BJ (cell line): ENCODE measurements around the gene NOX5. TPM values are rescaled to one million over a fixed set of nuclear protein-coding genes. Genes with fewer than 3 reads are reported as not detected.

ENCODE experiments used
- CTCF ChIA-PET: fragments of 350-600 bp; formaldehyde crosslinking; extraction: SDS; loops from one replicate; lab custom pipeline; 2021; ENCODE audit warnings: antibody characterized with exemption, inconsistent platforms; lab: Yijun Ruan, JAX
- POLR2A ChIA-PET: fragments of 300-600 bp; sonication (Branson Sonifier 250); formaldehyde crosslinking; extraction: SDS; loops from one replicate; lab custom pipeline; 2021; ENCODE audit warnings: antibody characterized with exemption; lab: Charles Lee
- DNase-seq: peaks from one replicate; pipeline ENCODE4 v3.0.0-alpha.2; 2011; ENCODE audit warnings: low read depth
- H3K27me3 ChIP-seq: 2 replicates; pipeline ENCODE4 v1.6.0; 2011; ENCODE audit warnings: low read length; ENCODE audit not compliant: control insufficient read depth, insufficient read depth
- H3K36me3 ChIP-seq: 2 replicates; pipeline ENCODE4 v1.5.1; 2011; ENCODE audit warnings: low read length; ENCODE audit not compliant: control insufficient read depth, insufficient read depth
- H3K4me3 ChIP-seq: 2 replicates; pipeline ENCODE4 v1.5.1; 2011; ENCODE audit warnings: low read depth, mild to moderate bottlenecking, control low read depth, low read length
- polyA plus RNA-seq: library from polyadenylated mRNA; depleted of rRNA; stranded (reverse); fragments of >200 nt; gene quantifications from 2 replicates; pipeline ENCODE4 v1.2.3, GENCODE V29; 2011
- TF ChIP-seq, protein P1 (sequence below): IDR thresholded peaks from 2 replicates; pipeline ENCODE4 v1.5.1; 2011; ENCODE audit warnings: low read depth, mild to moderate bottlenecking, control low read depth, inconsistent platforms, low read length, moderate library complexity; ENCODE audit not compliant: insufficient read depth

NOX5 gene
- polyA plus RNA-seq, 1 experiment, result 0.86 TPM

DNA sequence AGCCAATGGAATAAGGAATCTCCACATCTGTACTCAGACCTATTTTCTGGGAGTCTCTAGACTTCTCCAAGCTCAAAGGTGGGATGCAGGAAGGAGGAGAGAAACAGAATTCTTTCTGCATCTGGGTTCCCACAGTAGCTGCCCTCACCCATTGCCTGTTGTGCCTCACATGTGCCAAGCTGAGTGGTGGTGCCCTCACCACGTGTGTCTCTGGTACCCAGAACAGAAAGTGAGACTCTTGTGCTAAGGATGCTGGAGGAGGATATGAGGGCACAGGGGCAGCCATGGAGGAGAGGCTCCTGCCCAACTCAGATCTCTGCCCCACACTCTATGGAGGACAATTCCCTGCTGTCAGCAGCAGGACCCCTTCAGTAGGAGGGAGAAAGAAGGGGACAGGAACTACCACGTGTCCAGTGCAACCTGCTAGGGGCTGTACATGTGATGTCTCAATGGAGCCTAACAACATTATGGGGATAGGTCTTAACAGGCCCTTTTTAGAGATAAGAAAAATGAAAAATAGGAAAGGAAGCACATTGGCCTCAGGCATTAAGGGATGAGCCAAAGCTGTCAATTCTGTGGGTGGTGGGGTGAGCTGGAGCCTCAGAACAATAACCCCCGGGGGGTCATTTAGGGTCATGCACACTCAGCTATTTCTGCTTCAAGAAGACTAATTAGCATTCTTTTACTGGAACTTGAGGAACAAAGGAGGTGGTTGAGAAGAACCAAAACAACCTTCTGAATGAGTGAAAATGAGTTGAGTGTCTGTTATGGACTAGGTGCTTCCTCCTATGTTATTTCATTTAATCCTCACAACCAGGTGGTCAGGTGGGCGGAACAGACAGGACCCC lies 16.3 kb upstream of the NOX5 start:
- Histone ChIP-seq H3K4me3 (no peak overlapping the region), H3K27me3 (no peaks in the 10 kb centered on the region; the same call in 1 of the 2 replicates), H3K36me3 (no peaks in the 10 kb centered on the region)
- CTCF ChIA-PET, result no interaction called here
- no peak for DNase-seq
- TF ChIP-seq, protein P1, sequence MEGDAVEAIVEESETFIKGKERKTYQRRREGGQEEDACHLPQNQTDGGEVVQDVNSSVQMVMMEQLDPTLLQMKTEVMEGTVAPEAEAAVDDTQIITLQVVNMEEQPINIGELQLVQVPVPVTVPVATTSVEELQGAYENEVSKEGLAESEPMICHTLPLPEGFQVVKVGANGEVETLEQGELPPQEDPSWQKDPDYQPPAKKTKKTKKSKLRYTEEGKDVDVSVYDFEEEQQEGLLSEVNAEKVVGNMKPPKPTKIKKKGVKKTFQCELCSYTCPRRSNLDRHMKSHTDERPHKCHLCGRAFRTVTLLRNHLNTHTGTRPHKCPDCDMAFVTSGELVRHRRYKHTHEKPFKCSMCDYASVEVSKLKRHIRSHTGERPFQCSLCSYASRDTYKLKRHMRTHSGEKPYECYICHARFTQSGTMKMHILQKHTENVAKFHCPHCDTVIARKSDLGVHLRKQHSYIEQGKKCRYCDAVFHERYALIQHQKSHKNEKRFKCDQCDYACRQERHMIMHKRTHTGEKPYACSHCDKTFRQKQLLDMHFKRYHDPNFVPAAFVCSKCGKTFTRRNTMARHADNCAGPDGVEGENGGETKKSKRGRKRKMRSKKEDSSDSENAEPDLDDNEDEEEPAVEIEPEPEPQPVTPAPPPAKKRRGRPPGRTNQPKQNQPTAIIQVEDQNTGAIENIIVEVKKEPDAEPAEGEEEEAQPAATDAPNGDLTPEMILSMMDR, result no peak
- POLR2A ChIA-PET, result no interaction called here

- H3K27me3 ChIP-seq, result no peaks in the 10 kb centered on the region; the same call in 1 of the 2 replicates
- no peak for DNase-seq
- POLR2A ChIA-PET, result no interaction called here
- no peaks in the 10 kb centered on the region for H3K36me3 ChIP-seq
- H3K4me3 ChIP-seq, result no peak overlapping the region
- CTCF ChIA-PET, result no interaction called here
- TF ChIP-seq, protein P1, result no peak
Measured at GRCh38 chr15:68999091-68999490, 15.4 kb upstream of the NOX5 start.

GRCh38 chr15:69000091-69000490 lies 14.4 kb upstream of the NOX5 start:
- no peak for DNase-seq

GRCh38 chr15:69000725-69001503 lies 13.6 kb upstream of the NOX5 start:
- TF ChIP-seq, protein P1, result no peak
- no peaks in the 10 kb centered on the region for H3K36me3 ChIP-seq
- no peaks in the 10 kb centered on the region; the same call in 1 of the 2 replicates for H3K27me3 ChIP-seq
- no peak for DNase-seq
- ChIA-PET CTCF (interaction anchor here (1.3 kb wide), 1 partner anchor 10 kb away, joined by 7 read pairs; no protein-coding TSS in a partner anchor), POLR2A (interaction anchor here (0.6 kb wide), 1 partner anchor 147 kb away, joined by 6 read pairs; no protein-coding TSS in a partner anchor)
- no peak overlapping the region for H3K4me3 ChIP-seq

More at GRCh38 chr15:69000091-69000490, 14.4 kb upstream of the NOX5 start:
- ChIA-PET CTCF (interaction anchor here (1.3 kb wide), 1 partner anchor 11 kb away, joined by 7 read pairs; no protein-coding TSS in a partner anchor), POLR2A (interaction anchor here (0.6 kb wide), 1 partner anchor 146 kb away, joined by 6 read pairs; no protein-coding TSS in a partner anchor)
- TF ChIP-seq, protein P1, result no peak
- no peaks in the 10 kb centered on the region for H3K36me3 ChIP-seq
- H3K4me3 ChIP-seq, result no peak overlapping the region
- H3K27me3 ChIP-seq, result no peaks in the 10 kb centered on the region; the same call in 1 of the 2 replicates

GRCh38 chr15:69002783-69003182 lies 11.7 kb upstream of the NOX5 start:
- no peak for DNase-seq
- CTCF ChIA-PET, result no interaction called here
- TF ChIP-seq, protein P1, result no peak
- H3K27me3 ChIP-seq, result no peaks in the 10 kb centered on the region; the same call in 1 of the 2 replicates
- H3K36me3 ChIP-seq, result no peaks in the 10 kb centered on the region
- H3K4me3 ChIP-seq, result no peak overlapping the region
- POLR2A ChIA-PET, result no interaction called here
